Liver (tissue), 3 donors: Measurements from ENCODE around the gene COMP.

Source experiments
- ATF3 ChIP-seq: IDR thresholded peaks from 2 replicates; pipeline ENCODE4 v1.6.1; 2016; ENCODE audit warnings: antibody characterized with exemption
- CTCF ChIP-seq: fragments of 150-350 bp; IDR thresholded peaks from 2 replicates; pipeline ENCODE4 v1.5.1; 2017; ENCODE audit warnings: improper control_type of control experiment, low read depth, low read length; ENCODE audit not compliant: missing input control
- EGR1 ChIP-seq, 2 donors: IDR thresholded peaks; 2 replicates each; pipeline ENCODE4 v1.6.1; 2016 to 2018; ENCODE audit warnings: antibody characterized with exemption in 2 of 2, low read depth in 2 of 2
- FOXA1 ChIP-seq: IDR thresholded peaks from 2 replicates; pipeline ENCODE4 v1.6.1; 2016; ENCODE audit warnings: antibody characterized with exemption
- FOXA2 ChIP-seq: IDR thresholded peaks from 2 replicates; pipeline ENCODE4 v1.6.1; 2016; ENCODE audit warnings: antibody characterized with exemption
- GABPA ChIP-seq, 2 donors: IDR thresholded peaks in 1 of 2; conservative IDR thresholded peaks in 1 of 2; 2 replicates each; pipeline ENCODE4 v1.6.1; 2016; ENCODE audit warnings: antibody characterized with exemption in 2 of 2, mild to moderate bottlenecking in 1 of 2, moderate library complexity in 1 of 2
- JUND ChIP-seq, 2 donors: IDR thresholded peaks; 2 replicates each; pipeline ENCODE4 v1.6.1; 2016; ENCODE audit warnings: antibody characterized with exemption in 2 of 2
- MAX ChIP-seq: IDR thresholded peaks from 2 replicates; pipeline ENCODE4 v1.6.1; 2016; ENCODE audit warnings: antibody characterized with exemption
- NR2F2 ChIP-seq: IDR thresholded peaks from 2 replicates; pipeline ENCODE4 v1.6.1; 2016; ENCODE audit warnings: antibody characterized with exemption
- REST ChIP-seq: IDR thresholded peaks from 2 replicates; pipeline ENCODE4 v1.6.1; 2016; ENCODE audit warnings: antibody characterized with exemption, mild to moderate bottlenecking
- RXRA ChIP-seq, 2 donors: IDR thresholded peaks; 2 replicates each; pipeline ENCODE4 v1.6.1; 2017 to 2018; ENCODE audit warnings: antibody characterized with exemption in 2 of 2, mild to moderate bottlenecking in 1 of 2
- SP1 ChIP-seq: IDR thresholded peaks from 2 replicates; pipeline ENCODE4 v1.6.1; 2018; ENCODE audit warnings: antibody characterized with exemption, mild to moderate bottlenecking
- TAF1 ChIP-seq: conservative IDR thresholded peaks from 2 replicates; pipeline ENCODE4 v1.6.1; 2016; ENCODE audit warnings: antibody characterized with exemption, mild to moderate bottlenecking
- donor health status: healthy.
- donor health status: healthy.

GRCh38 chr19:18839465-18840287 is 48.6 kb upstream of the COMP start:
- TF ChIP-seq FOXA1 (no peak), REST (no peak), CTCF (peak; percentile 26), TAF1 (no peak), FOXA2 (no peak), RXRA (IDR thresholded peaks at IDR 0.05) (peak; percentile 72 to 87), EGR1 (IDR thresholded peaks at IDR 0.05; ENCODE audit: low read depth in 2 of 2) (peak in 1 of 2 donors; percentile 30), MAX (peak; percentile 88), JUND (IDR thresholded peaks at IDR 0.05) (no peak), SP1 (peak; percentile 42), ATF3 (no peak), GABPA (IDR thresholded peaks at IDR 0.05 in 1 of 2, conservative IDR thresholded peaks at IDR 0.05 in 1 of 2) (peak in 1 of 2 donors; percentile 27), NR2F2 (peak; percentile 30)
